ENCODE data around the gene ADGRD2.

ADGRD2 gene

DNA sequence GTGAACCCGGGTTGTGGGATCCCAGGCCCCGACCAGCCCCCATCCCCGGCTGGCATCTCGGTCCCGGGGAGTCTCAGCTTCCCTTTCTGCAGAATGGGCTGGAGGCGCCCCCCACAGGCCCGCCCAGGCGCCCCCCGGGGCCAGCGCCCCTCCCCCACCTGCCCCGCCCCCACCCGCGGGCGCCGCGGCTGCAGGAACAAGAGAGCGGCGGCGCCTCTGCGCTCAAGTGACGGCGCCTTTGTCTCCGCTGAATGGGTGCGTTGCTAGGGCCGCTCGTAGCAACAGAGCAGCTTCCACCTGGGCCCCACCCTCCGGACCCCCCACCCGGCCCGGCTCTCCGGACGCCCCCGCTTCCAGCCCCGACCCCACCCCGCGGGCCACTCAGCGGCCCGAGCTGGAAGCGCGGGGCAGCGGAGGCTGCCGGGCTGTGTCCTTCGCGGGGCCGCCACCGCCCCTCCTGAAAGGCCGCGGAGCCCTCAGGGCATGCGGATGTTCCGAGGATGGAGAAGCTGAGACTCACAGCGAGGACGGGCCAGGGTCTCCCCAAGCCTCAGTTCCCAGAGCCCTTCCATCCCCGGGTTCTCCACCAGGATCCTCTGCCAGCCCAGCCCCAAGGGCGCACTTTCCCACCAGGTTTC, 27.5 kb downstream of the ADGRD2 start:
- TF ChIP-seq, protein P1, sequence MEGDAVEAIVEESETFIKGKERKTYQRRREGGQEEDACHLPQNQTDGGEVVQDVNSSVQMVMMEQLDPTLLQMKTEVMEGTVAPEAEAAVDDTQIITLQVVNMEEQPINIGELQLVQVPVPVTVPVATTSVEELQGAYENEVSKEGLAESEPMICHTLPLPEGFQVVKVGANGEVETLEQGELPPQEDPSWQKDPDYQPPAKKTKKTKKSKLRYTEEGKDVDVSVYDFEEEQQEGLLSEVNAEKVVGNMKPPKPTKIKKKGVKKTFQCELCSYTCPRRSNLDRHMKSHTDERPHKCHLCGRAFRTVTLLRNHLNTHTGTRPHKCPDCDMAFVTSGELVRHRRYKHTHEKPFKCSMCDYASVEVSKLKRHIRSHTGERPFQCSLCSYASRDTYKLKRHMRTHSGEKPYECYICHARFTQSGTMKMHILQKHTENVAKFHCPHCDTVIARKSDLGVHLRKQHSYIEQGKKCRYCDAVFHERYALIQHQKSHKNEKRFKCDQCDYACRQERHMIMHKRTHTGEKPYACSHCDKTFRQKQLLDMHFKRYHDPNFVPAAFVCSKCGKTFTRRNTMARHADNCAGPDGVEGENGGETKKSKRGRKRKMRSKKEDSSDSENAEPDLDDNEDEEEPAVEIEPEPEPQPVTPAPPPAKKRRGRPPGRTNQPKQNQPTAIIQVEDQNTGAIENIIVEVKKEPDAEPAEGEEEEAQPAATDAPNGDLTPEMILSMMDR (IDR thresholded peaks at IDR 0.05; ENCODE audit: borderline replicate concordance, insufficient read depth, low read depth, low read length), result no peak
- no peak overlapping the region for H3K4me3 ChIP-seq (ENCODE audit: low read depth, low read length)

DNA sequence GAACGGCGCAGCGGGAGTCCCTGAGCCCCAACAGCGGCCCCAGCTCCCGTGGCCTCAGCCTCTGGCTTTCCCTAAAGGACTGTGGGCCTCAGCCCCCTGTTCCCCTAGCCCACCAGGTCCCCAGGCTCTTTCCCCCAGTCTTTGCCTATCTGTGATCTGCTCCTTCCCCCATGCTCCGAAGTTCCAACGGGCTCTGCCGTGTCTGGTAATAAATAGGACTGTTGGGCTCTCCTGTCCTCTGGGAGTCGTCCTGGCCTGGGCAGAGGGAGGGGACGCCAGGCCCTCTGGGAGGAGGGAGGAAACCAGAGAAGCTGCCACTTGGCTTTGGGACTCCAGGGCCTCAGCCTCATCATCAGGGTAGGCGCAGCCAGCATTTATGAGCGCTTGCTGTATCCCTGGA, 28.1 kb downstream of the ADGRD2 start:
- H3K4me3 ChIP-seq (ENCODE audit: low read depth, low read length), result no peak overlapping the region
- TF ChIP-seq, protein P1 (IDR thresholded peaks at IDR 0.05; ENCODE audit: borderline replicate concordance, insufficient read depth, low read depth, low read length), result no peak

DNA sequence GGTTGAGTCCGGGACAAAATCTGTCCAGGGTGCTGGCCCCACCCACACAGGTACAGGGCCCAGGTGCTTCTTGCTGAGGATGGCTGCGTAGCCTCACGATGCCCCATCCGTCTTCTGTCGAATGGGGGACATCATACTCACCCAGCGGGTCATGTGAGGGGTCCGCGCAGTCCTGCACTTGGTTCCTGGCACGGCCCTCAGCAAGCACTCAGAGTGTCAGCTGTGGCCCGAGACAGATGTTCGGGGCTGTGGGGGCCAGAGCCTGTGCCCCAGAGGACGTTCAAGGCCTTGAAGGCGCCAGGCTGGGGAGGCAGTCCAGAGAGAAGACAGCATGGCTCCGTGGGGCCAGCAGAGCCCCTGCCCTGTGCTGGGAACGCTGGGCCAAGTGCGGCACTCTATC, 29.1 kb downstream of the ADGRD2 start:
- H3K4me3 ChIP-seq (ENCODE audit: low read depth, low read length), result no peak overlapping the region
- TF ChIP-seq, protein P1 (IDR thresholded peaks at IDR 0.05; ENCODE audit: borderline replicate concordance, insufficient read depth, low read depth, low read length), result no peak

DNA sequence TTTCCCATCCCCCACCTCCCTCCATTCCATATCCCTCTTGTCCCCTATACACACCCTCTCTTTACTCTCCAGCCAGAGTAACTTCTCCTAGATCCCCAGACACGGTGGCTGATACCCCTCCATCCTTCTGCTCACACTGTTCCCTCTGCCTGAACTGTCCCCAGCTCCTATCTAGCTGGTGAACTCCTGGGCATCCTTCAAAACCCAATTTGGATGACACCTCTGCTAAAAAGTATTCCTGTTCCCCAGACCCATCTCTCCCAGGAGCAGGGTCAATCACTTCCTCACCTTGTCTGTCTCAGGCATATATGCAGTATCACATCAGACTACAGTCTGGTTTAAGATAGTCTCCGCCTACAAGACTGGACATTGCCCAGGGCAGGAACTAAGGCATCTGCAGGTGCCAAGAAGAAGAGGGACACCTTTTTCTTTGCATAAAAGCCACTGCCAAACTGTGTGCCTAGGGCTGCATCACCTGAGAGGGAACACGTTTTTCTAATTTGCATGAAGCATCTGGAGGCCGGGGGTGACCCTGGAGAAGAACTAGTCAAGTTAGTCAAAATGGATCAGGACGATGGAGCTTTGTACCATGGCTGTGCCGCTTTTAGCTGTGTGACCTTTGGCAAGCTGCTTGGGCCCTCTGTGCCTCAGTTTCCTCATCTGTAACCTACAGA, 29.8 kb downstream of the ADGRD2 start:
- TF ChIP-seq, protein P1 (IDR thresholded peaks at IDR 0.05; ENCODE audit: borderline replicate concordance, insufficient read depth, low read depth, low read length), result no peak

DNA sequence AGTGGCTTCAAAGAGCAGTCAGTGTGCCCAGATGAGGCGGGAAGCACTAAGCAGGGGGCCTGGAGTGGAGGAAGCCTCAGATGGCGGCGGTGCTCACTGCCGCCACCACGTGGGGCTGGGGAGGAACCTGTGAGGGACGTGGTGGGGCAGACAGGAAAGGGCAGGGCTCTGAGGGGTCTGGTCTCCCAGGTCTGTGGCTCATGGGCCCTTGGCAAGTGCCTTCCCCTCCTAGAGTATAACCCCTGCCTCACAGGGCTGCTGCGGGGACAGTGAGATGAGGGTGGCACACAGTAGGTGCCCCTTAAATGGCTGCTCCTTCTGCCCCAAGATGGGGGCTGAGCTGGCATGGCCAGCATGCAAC, 30.4 kb downstream of the ADGRD2 start:
- H3K4me3 ChIP-seq (ENCODE audit: low read depth, low read length), result no peak overlapping the region
- TF ChIP-seq, protein P1 (IDR thresholded peaks at IDR 0.05; ENCODE audit: borderline replicate concordance, insufficient read depth, low read depth, low read length), result peak; percentile 81

More for the DNA sequence above, 29.8 kb downstream of the ADGRD2 start:
- no peak overlapping the region for H3K4me3 ChIP-seq (ENCODE audit: low read depth, low read length)

DNA sequence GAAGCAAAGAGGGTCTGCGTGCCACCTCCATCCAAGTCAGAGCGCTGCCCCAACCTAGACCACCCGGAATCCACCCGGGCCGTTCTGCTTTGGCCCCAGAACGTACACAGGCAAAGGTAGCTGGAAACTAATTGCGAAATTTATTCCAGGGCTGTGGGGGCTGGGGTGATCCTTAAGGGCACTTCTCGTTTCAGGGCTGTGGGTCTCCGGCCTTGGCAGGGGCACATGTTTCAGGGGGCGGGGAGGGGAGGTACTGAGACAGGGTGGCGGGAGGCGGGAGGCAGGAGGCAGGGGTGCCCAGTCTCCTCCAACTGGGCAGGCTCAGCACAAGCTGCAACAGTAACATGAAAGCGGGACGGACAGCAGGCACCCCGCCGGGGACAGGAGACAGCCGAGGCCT, 30.9 kb downstream of the ADGRD2 start:
- H3K4me3 ChIP-seq (ENCODE audit: low read depth, low read length), result no peak overlapping the region
- TF ChIP-seq, protein P1 (IDR thresholded peaks at IDR 0.05; ENCODE audit: borderline replicate concordance, insufficient read depth, low read depth, low read length), result no peak

DNA sequence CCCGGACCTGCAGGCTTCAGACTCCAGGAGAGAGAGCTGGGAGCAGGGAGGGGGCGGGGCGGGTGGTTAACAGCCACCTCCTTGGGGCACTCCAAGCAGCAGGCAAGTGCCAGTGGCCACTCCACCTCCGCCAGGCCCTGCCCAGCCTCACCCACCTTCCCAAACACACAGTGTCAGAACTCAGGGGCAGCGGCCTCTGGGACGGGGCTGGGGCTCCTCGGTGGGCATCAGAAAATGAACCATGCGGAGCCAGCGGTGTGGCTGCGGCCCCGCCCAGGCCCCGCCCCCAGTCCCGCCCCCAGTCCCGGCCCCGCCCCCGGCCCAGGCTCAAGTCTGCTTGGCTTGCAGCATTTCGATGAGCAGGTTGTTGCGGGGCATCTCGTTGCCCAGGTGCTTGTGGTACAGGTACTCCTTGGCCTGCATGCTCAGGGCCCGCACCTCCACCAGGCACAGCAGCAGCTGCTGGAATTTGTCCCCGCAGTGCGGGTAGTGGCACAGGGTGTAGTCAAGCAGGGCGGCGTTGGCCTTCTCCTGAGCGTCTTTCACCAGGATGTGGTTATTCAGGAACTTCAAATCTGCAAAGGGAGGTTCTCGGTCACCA, 32.3 kb downstream of the ADGRD2 start:
- TF ChIP-seq, protein P1 (IDR thresholded peaks at IDR 0.05; ENCODE audit: borderline replicate concordance, insufficient read depth, low read depth, low read length), result no peak
- H3K4me3 ChIP-seq (ENCODE audit: low read depth, low read length), result no peak overlapping the region

All from GM12875 (cell line).